ENCODE data around the gene ABCB6. TPM values are rescaled to one million over a fixed set of nuclear protein-coding genes. Genes with fewer than 3 reads are reported as not detected.
"Not testable (repeated sequence)": the region's sequence is repeated elsewhere in the genome, so short reads cannot be mapped to it uniquely, and the experiment has no call there.

Gene ABCB6
- 43.7 TPM for polyA plus RNA-seq
- long read RNA-seq, donor 1, partial matches to known transcripts: 0 of 6 reads
- long read RNA-seq, donor 1, other reads (novel, unspliced or antisense): 0 of 6 reads
- long read RNA-seq, donor 2, transcript ABCB6-201 (19 exons, 3,045 nt): major isoform, 7 of 10 reads
- long read RNA-seq, donor 2, partial matches to known transcripts: 0 of 10 reads
- long read RNA-seq, donor 2, other reads (novel, unspliced or antisense): 0 of 10 reads
- long read RNA-seq, donor 3: 0 reads
- long read RNA-seq, donor 4: 0 reads
- long read RNA-seq, donor 5, partial matches to known transcripts: 0 of 2 reads
- long read RNA-seq, donor 5, other reads (novel, unspliced or antisense): 0 of 2 reads
- long read RNA-seq, donor 6, transcript ABCB6-201 (19 exons, 3,045 nt): major isoform, 7 of 20 reads
- long read RNA-seq, donor 6, partial matches to known transcripts: 5 of 20 reads
- long read RNA-seq, donor 6, other reads (novel, unspliced or antisense): 0 of 20 reads
- long read RNA-seq, donor 7, partial matches to known transcripts: 0 of 1 reads
- long read RNA-seq, donor 7, other reads (novel, unspliced or antisense): 0 of 1 reads
- long read RNA-seq, donor 8, transcript ABCB6-201 (19 exons, 3,045 nt): major isoform, 9 of 12 reads
- long read RNA-seq, donor 8, partial matches to known transcripts: 0 of 12 reads
- long read RNA-seq, donor 8, other reads (novel, unspliced or antisense): 0 of 12 reads
- long read RNA-seq, donor 9, transcript ABCB6-201 (19 exons, 3,045 nt): major isoform, 8 of 10 reads
- long read RNA-seq, donor 9, partial matches to known transcripts: 0 of 10 reads
- long read RNA-seq, donor 9, other reads (novel, unspliced or antisense): 0 of 10 reads
- long read RNA-seq, donor 10, partial matches to known transcripts: 0 of 4 reads
- long read RNA-seq, donor 10, other reads (novel, unspliced or antisense): 0 of 4 reads
- long read RNA-seq, donor 11, transcript ABCB6-201 (19 exons, 3,045 nt): major isoform, 7 of 17 reads
- long read RNA-seq, donor 11, partial matches to known transcripts: 7 of 17 reads
- long read RNA-seq, donor 11, other reads (novel, unspliced or antisense): 0 of 17 reads

GRCh38 chr2:219218732-219219701, at the start of gene ABCB6:
Gene ABCB6, minus strand, starts transcription at chr2:219218958. Its CDS starts 285 bp downstream, at chr2:219218673.
- H3K4me3 ChIP-seq (ENCODE audit: low read length): peak within 1 kb of the TSS; percentile 52
- no CpG with 5 or more reads among the region's 71 CpGs for WGBS (ENCODE audit: insufficient coverage, low lambda C conversion rate)
- H3K36me3 ChIP-seq (ENCODE audit: control insufficient read depth, insufficient read depth, low read length): peaks cover 61% of the 10 kb centered on the region
- H3K9me3 ChIP-seq (ENCODE audit: control insufficient read depth, low read depth, low read length): no peaks in the 10 kb centered on the region
- H3K4me1 ChIP-seq (ENCODE audit: control insufficient read depth, insufficient read depth, low read length): peaks cover 16% of the 10 kb centered on the region
- DNase-seq: peak; percentile 91 to 93
- H3K27ac ChIP-seq (ENCODE audit: low read length): peak within 1 kb of the TSS; percentile 88
- H3K27me3 ChIP-seq (ENCODE audit: control insufficient read depth, insufficient read depth, low read length): no peaks in the 10 kb centered on the region

DNA sequence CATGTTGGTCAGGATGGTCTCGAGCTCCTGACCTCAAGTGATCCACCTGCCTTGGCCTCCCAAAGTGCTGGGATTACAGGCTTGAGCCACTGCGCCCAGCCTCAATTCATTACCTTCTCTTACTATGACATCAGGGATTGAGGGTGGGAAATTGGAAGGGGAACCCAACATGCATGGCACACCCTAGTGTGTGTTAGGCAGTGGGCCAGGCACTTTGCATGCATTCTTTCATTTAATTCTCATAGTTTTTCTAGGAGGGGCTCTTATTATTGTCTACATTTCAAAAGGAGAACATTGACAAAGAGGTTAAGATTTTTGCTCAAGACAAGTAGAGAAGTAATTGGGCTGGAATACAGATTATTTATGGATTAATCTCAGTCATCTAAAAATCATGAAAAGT, 49.5 kb upstream of the ABCB6 start:
- WGBS (ENCODE audit: insufficient coverage, low lambda C conversion rate): no CpG with 5 or more reads among the region's 2 CpGs
- Histone ChIP-seq H3K27ac (ENCODE audit: low read length) (no peak overlapping the region), H3K9me3 (ENCODE audit: control insufficient read depth, low read depth, low read length) (no peaks in the 10 kb centered on the region), H3K4me1 (ENCODE audit: control insufficient read depth, insufficient read depth, low read length) (peaks cover 17% of the 10 kb centered on the region), H3K27me3 (ENCODE audit: control insufficient read depth, insufficient read depth, low read length) (no peaks in the 10 kb centered on the region), H3K4me3 (ENCODE audit: low read length) (no peak overlapping the region), H3K36me3 (ENCODE audit: control insufficient read depth, insufficient read depth, low read length) (no peaks in the 10 kb centered on the region)
- DNase-seq: no peak

- Histone ChIP-seq H3K36me3 (ENCODE audit: control insufficient read depth, insufficient read depth, low read length) (no peaks in the 10 kb centered on the region), H3K27ac (ENCODE audit: low read length) (no peak overlapping the region), H3K9me3 (ENCODE audit: control insufficient read depth, low read depth, low read length) (no peaks in the 10 kb centered on the region), H3K4me1 (ENCODE audit: control insufficient read depth, insufficient read depth, low read length) (peaks cover 17% of the 10 kb centered on the region), H3K27me3 (ENCODE audit: control insufficient read depth, insufficient read depth, low read length) (no peaks in the 10 kb centered on the region), H3K4me3 (ENCODE audit: low read length) (no peak overlapping the region)
- no CpG with 5 or more reads among the region's 1 CpG for WGBS (ENCODE audit: insufficient coverage, low lambda C conversion rate)
- DNase-seq: no peak
These were observed 48.1 kb upstream of the ABCB6 start for GRCh38 chr2:219266886-219267285.

GRCh38 chr2:219266232-219266631, 47.5 kb upstream of the ABCB6 start:
- Histone ChIP-seq H3K27ac (ENCODE audit: low read length) (no peak overlapping the region), H3K36me3 (ENCODE audit: control insufficient read depth, insufficient read depth, low read length) (no peaks in the 10 kb centered on the region), H3K9me3 (ENCODE audit: control insufficient read depth, low read depth, low read length) (no peaks in the 10 kb centered on the region), H3K4me1 (ENCODE audit: control insufficient read depth, insufficient read depth, low read length) (peaks cover 17% of the 10 kb centered on the region), H3K27me3 (ENCODE audit: control insufficient read depth, insufficient read depth, low read length) (peaks cover 5% of the 10 kb centered on the region), H3K4me3 (ENCODE audit: low read length) (no peak overlapping the region)
- WGBS (ENCODE audit: insufficient coverage, low lambda C conversion rate): no CpG with 5 or more reads among the region's 5 CpGs
- no peak for DNase-seq

DNA sequence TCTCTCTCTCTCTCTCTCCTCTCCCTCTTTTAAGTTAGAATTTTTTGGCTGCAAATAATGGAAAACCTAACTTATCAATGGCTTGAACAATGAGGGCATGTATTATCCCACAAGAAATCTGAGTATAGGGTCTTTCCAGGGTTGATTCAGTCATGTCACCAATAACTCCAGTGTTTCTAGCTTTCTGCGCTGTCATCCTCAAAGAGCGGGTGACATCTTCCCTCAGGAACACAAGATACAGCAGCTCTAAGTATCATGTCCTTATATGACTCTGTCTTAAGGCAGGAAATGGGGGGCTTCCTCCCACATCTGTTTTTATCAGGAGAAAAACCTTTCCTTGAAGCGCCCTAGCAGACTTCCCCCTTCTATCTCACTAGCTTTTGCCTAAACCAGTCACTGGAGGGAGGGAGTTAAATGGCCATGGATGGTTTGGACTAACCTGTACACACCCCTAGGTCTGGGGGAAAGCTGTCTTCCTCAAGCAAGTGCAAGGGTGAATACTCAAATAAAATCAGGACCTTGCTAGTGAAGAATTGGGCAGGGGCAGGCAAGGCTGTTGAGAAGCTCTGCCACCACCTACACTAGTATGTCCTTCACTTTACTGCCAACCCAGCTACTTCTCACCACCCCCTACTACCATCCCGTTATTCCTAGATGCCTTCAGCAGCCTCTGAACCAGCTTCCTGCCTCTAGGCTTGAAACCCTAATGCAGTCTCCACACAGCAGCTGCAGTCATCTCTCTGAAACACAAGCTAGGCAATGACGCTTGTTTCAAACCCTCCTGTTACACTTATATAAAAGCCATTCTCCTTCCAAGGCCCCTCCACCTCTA, 42.5 kb upstream of the ABCB6 start:
- peaks cover 13% of the 10 kb centered on the region for H3K27me3 ChIP-seq (ENCODE audit: control insufficient read depth, insufficient read depth, low read length)
- no peak for DNase-seq
- WGBS (ENCODE audit: insufficient coverage, low lambda C conversion rate): 100% methylated on average over 1 of the region's 5 CpGs
- H3K4me3 ChIP-seq (ENCODE audit: low read length): no peak overlapping the region
- no peaks in the 10 kb centered on the region for H3K9me3 ChIP-seq (ENCODE audit: control insufficient read depth, low read depth, low read length)
- H3K27ac ChIP-seq (ENCODE audit: low read length): no peak overlapping the region
- H3K4me1 ChIP-seq (ENCODE audit: control insufficient read depth, insufficient read depth, low read length): no peaks in the 10 kb centered on the region
- no peaks in the 10 kb centered on the region for H3K36me3 ChIP-seq (ENCODE audit: control insufficient read depth, insufficient read depth, low read length)

DNA sequence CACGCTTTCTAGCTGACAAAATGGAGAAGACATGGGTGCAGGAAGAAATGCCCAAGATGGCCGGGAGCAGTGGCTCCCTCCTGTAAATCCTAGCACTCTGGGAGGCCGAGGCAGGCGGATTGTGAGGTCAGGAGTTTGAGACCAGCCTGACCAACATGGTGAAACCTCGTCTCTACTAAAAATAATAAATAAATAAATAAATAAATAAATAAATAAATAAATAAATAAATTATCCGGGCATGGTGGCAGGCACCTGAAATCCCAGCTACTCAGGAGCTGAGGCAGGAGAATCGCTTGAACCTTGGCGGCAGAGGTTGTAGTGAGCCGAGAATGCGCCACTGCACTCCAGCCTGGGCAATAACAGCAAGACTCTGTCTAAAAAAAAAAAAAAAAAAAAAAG, 40.2 kb upstream of the ABCB6 start:
- H3K9me3 ChIP-seq (ENCODE audit: control insufficient read depth, low read depth, low read length); H3K27ac ChIP-seq (ENCODE audit: low read length); DNase-seq; H3K4me1 ChIP-seq (ENCODE audit: control insufficient read depth, insufficient read depth, low read length); H3K36me3 ChIP-seq (ENCODE audit: control insufficient read depth, insufficient read depth, low read length); H3K4me3 ChIP-seq (ENCODE audit: low read length): not testable (repeated sequence)
- 80% methylated on average over 1 of the region's 10 CpGs for whole genome bisulfite sequencing (ENCODE audit: insufficient coverage, low lambda C conversion rate)
- peaks cover 35% of the 10 kb centered on the region for H3K27me3 ChIP-seq (ENCODE audit: control insufficient read depth, insufficient read depth, low read length)

GRCh38 chr2:219254590-219255201, 35.9 kb upstream of the ABCB6 start:
- WGBS (ENCODE audit: insufficient coverage, low lambda C conversion rate): 46% methylated on average over 3 of the region's 12 CpGs
- peaks cover 33% of the 10 kb centered on the region for H3K4me1 ChIP-seq (ENCODE audit: control insufficient read depth, insufficient read depth, low read length)
- H3K27ac ChIP-seq (ENCODE audit: low read length): no peak overlapping the region
- H3K4me3 ChIP-seq (ENCODE audit: low read length): peak overlapping the region; percentile 45
- H3K36me3 ChIP-seq (ENCODE audit: control insufficient read depth, insufficient read depth, low read length): peaks cover 8% of the 10 kb centered on the region
- no peak for DNase-seq
- H3K9me3 ChIP-seq (ENCODE audit: control insufficient read depth, low read depth, low read length): no peaks in the 10 kb centered on the region
- H3K27me3 ChIP-seq (ENCODE audit: control insufficient read depth, insufficient read depth, low read length): peaks cover 46% of the 10 kb centered on the region

- no CpG with 5 or more reads among the region's 76 CpGs for WGBS (ENCODE audit: insufficient coverage, low lambda C conversion rate)
- H3K4me1 ChIP-seq (ENCODE audit: control insufficient read depth, insufficient read depth, low read length): peaks cover 40% of the 10 kb centered on the region
- H3K27ac ChIP-seq (ENCODE audit: low read length): peak within 1 kb of the TSS; percentile 15
- H3K27me3 ChIP-seq (ENCODE audit: control insufficient read depth, insufficient read depth, low read length): peaks cover 46% of the 10 kb centered on the region
- DNase-seq: peak; percentile 76 to 83
- H3K4me3 ChIP-seq (ENCODE audit: low read length): peak within 1 kb of the TSS; percentile 45
- H3K9me3 ChIP-seq (ENCODE audit: control insufficient read depth, low read depth, low read length): no peaks in the 10 kb centered on the region
- peaks cover 8% of the 10 kb centered on the region for H3K36me3 ChIP-seq (ENCODE audit: control insufficient read depth, insufficient read depth, low read length)
These were observed 35.2 kb upstream of the ABCB6 start, which contains the start of gene TUBA4A for GRCh38 chr2:219253753-219254589. Gene TUBA4A, minus strand, starts transcription at chr2:219253918. Its CDS starts 60 bp downstream, at chr2:219253858.

Data from large intestine (tissue), 12 donors.